Natural killer cell (primary cell): Measurements from ENCODE around the gene CDH13. TPM values are rescaled to one million over a fixed set of nuclear protein-coding genes. Genes with fewer than 3 reads are reported as not detected.

ENCODE experiments used
- ATAC-seq, 3 donors: fragments of 150-1000 bp in 2 of 3; fragments of 200-7000 bp in 1 of 3; cut with Tn5 transposase; 1 replicate in 1 of 3; 2 replicates in 2 of 3; pipeline ENCODE4 v1.10.0; 2021; ENCODE audit warnings: mild to moderate bottlenecking in 2 of 3, moderate library complexity in 2 of 3
- DNase-seq, 2 donors: peaks; one replicate each; pipeline versions ENCODE4 v3.0.0 to v3.0.0-alpha.2; 2013 to 2021; ENCODE audit warnings: mixed read lengths in 1 of 2
- H3K27ac ChIP-seq: one replicate; pipeline ENCODE4 v1.5.1; 2013; ENCODE audit warnings: mild to moderate bottlenecking, low read length
- H3K27me3 ChIP-seq: one replicate; pipeline ENCODE4 v1.6.1; 2013; ENCODE audit warnings: low read length; ENCODE audit not compliant: control insufficient read depth, insufficient read depth
- H3K36me3 ChIP-seq: one replicate; pipeline ENCODE4 v1.6.1; 2013; ENCODE audit warnings: low read length; ENCODE audit not compliant: control insufficient read depth, insufficient read depth
- H3K4me1 ChIP-seq: one replicate; pipeline ENCODE4 v1.6.1; 2013; ENCODE audit warnings: low read length; ENCODE audit not compliant: control insufficient read depth, insufficient read depth
- H3K4me3 ChIP-seq: one replicate; pipeline ENCODE4 v1.5.1; 2013; ENCODE audit warnings: low read length
- H3K9me3 ChIP-seq: one replicate; pipeline ENCODE4 v1.6.1; 2013; ENCODE audit warnings: low read length; ENCODE audit not compliant: control insufficient read depth, insufficient read depth
- H3K27ac Mint-ChIP-seq, 2 donors: one replicate each; pipeline ENCODE4 v1.8.0; 2022; ENCODE audit warnings: mild to moderate bottlenecking in 2 of 2, mixed read lengths in 2 of 2, moderate library complexity in 1 of 2
- H3K27me3 Mint-ChIP-seq, 2 donors: one replicate each; pipeline ENCODE4 v1.8.0; 2022; ENCODE audit warnings: low read depth in 2 of 2, mixed read lengths in 2 of 2
- H3K36me3 Mint-ChIP-seq: one replicate; pipeline ENCODE4 v1.8.0; 2022; ENCODE audit warnings: mixed read lengths
- H3K4me1 Mint-ChIP-seq, 2 donors: one replicate each; pipeline ENCODE4 v1.8.0; 2022; ENCODE audit warnings: mixed read lengths in 2 of 2
- H3K4me3 Mint-ChIP-seq: one replicate; pipeline ENCODE4 v1.8.0; 2022; ENCODE audit warnings: mild to moderate bottlenecking, moderate library complexity, mixed read lengths
- H3K9me3 Mint-ChIP-seq, 2 donors: one replicate each; pipeline ENCODE4 v1.8.0; 2022; ENCODE audit warnings: mixed read lengths in 2 of 2
- WGBS: methylation state at CpG from one replicate; pipeline ENCODE4 v1.1.7; 2013; ENCODE audit warnings: missing lambda C conversion rate; ENCODE audit not compliant: insufficient coverage; 5-methylcytosine and 5-hydroxymethylcytosine counted together
- intact Hi-C: fragments of 100-400 bp; cut with micrococcal nuclease; formaldehyde crosslinking; loops from one replicate; pipeline ENCODE4 v1.14.2; 2022
- total RNA-seq, 4 donors: library from RNA; stranded (reverse); fragments of 120-200 nt in 1 of 4; gene quantifications; one replicate each; pipeline versions ENCODE4 v1.2.3 to v1.2.4, GENCODE V29; 2013 to 2022
- TF ChIP-seq, protein P1 (sequence below): fragments of 200-600 bp; IDR thresholded peaks from one replicate; pipeline ENCODE4 v1.8.0; 2022; ENCODE audit warnings: antibody characterized with exemption

Gene CDH13
- total RNA-seq, 3 donors from 2014 or later (not counting 1 experiment from before 2014, with no cell fraction given), result not detected

DNA sequence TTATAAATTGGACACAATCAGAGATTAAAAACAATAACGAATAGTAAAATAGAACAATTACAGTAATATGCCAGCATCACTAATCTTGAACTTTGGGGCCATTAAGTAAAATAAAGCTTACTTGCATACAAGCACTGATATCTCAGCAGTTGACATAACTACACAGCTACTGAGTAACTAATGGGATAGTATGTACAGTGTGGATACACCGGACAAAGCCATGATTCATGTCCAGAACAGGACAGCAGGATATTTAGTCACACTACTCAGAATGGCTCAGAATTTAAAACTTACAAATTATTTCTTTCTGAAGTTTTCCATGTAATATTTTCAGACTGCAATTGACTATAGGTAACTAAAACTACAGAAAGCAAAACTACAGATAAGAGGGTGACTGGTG lies 427.5 kb downstream of the CDH13 start:
- H3K4me3 Mint-ChIP-seq, result no peak overlapping the region
- DNase-seq (no peak), ATAC-seq (no peak)
- intact Hi-C loops, result no loop called here
- H3K27ac Mint-ChIP-seq, result no peak overlapping the region
- H3K27ac ChIP-seq, result no peak overlapping the region
- no peaks in the 10 kb centered on the region for H3K4me1 ChIP-seq
- H3K36me3 Mint-ChIP-seq, result peaks cover 14% of the 10 kb centered on the region
- no peaks in the 10 kb centered on the region for H3K9me3 ChIP-seq
- no peaks in the 10 kb centered on the region for H3K36me3 ChIP-seq
- 100% methylated on average over 1 of the region's 2 CpGs for WGBS
- no peak overlapping the region for H3K4me3 ChIP-seq
- H3K9me3 Mint-ChIP-seq, result peaks cover 0 to 8% of the 10 kb centered on the region in 2 donors
- H3K4me1 Mint-ChIP-seq, result no peaks in the 10 kb centered on the region
- H3K27me3 ChIP-seq, result no peaks in the 10 kb centered on the region
- TF ChIP-seq, protein P1, sequence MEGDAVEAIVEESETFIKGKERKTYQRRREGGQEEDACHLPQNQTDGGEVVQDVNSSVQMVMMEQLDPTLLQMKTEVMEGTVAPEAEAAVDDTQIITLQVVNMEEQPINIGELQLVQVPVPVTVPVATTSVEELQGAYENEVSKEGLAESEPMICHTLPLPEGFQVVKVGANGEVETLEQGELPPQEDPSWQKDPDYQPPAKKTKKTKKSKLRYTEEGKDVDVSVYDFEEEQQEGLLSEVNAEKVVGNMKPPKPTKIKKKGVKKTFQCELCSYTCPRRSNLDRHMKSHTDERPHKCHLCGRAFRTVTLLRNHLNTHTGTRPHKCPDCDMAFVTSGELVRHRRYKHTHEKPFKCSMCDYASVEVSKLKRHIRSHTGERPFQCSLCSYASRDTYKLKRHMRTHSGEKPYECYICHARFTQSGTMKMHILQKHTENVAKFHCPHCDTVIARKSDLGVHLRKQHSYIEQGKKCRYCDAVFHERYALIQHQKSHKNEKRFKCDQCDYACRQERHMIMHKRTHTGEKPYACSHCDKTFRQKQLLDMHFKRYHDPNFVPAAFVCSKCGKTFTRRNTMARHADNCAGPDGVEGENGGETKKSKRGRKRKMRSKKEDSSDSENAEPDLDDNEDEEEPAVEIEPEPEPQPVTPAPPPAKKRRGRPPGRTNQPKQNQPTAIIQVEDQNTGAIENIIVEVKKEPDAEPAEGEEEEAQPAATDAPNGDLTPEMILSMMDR, result no peak
- peaks cover 9 to 24% of the 10 kb centered on the region in 2 donors for H3K27me3 Mint-ChIP-seq

DNA sequence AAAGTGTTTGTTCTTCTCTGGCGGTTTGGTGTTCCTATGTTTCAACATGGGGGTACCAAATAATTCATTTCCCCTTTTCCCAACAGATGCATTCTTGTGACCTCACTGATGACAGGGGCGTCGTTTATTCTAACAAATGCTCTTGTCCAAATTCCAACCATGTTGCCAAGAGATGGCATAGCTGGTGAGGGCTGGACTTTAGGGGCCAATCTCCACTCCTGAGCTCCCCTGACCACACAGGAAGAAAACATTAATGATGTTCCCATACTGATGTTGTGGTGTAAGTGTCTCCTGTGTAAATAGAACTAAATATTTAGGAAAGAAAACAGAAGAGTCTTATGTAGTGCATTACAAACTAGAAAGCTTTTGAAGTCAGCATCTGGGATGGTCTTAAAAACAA lies 431.6 kb downstream of the CDH13 start:
- TF ChIP-seq, protein P1, result no peak
- no peaks in the 10 kb centered on the region for H3K4me1 ChIP-seq
- H3K4me3 ChIP-seq, result no peak overlapping the region
- intact Hi-C loops, result no loop called here
- Mint-ChIP-seq H3K9me3 (no peaks in the 10 kb centered on the region), H3K4me1 (peaks cover 0 to 3% of the 10 kb centered on the region in 2 donors), H3K27me3 (peaks cover 4 to 8% of the 10 kb centered on the region in 2 donors), H3K4me3 (no peak overlapping the region), H3K27ac (no peak overlapping the region), H3K36me3 (no peaks in the 10 kb centered on the region)
- WGBS, result 100% methylated on average over 1 of the region's 3 CpGs
- DNase-seq (no peak), ATAC-seq (no peak)
- H3K27me3 ChIP-seq, result no peaks in the 10 kb centered on the region
- H3K36me3 ChIP-seq, result no peaks in the 10 kb centered on the region
- no peak overlapping the region for H3K27ac ChIP-seq
- no peaks in the 10 kb centered on the region for H3K9me3 ChIP-seq

- no peaks in the 10 kb centered on the region for H3K36me3 ChIP-seq
- no peaks in the 10 kb centered on the region for H3K9me3 Mint-ChIP-seq
These were observed 432.5 kb downstream of the CDH13 start for GRCh38 chr16:83059237-83059636.

More at GRCh38 chr16:83059237-83059636, 432.5 kb downstream of the CDH13 start:
- ATAC-seq (no peak), DNase-seq (no peak)
- intact Hi-C loops, result no loop called here
- H3K4me3 ChIP-seq, result no peak overlapping the region
- no peaks in the 10 kb centered on the region for H3K9me3 ChIP-seq
- TF ChIP-seq, protein P1, result no peak
- H3K4me1 ChIP-seq, result no peaks in the 10 kb centered on the region
- no peaks in the 10 kb centered on the region for H3K27me3 ChIP-seq
- Mint-ChIP-seq H3K27ac (no peak overlapping the region), H3K36me3 (no peaks in the 10 kb centered on the region), H3K4me1 (peaks cover 0 to 7% of the 10 kb centered on the region in 2 donors), H3K27me3 (peaks cover 4 to 6% of the 10 kb centered on the region in 2 donors), H3K4me3 (no peak overlapping the region)
- 86% methylated on average over 5 of the region's 5 CpGs for WGBS
- H3K27ac ChIP-seq, result no peak overlapping the region
